Breast epithelium (tissue), 4 donors: ENCODE data around the gene TPRA1. TPM values are rescaled to one million over a fixed set of nuclear protein-coding genes. Genes with fewer than 3 reads are reported as not detected.

Experiments
- DNase-seq, 2 donors: peaks; one replicate each; pipeline ENCODE4 v3.0.0-alpha.2; 2019; ENCODE audit warnings: low spot score in 2 of 2
- H3K27ac ChIP-seq, 2 donors: fragments of 200-600 bp; sonication (generic) in 1 of 2; one replicate each; pipeline ENCODE4 v1.5.1; 2016 to 2019; ENCODE audit warnings: mild to moderate bottlenecking in 1 of 2
- H3K27me3 ChIP-seq, 2 donors: fragments of 200-600 bp; sonication (generic) in 1 of 2; one replicate each; pipeline versions ENCODE4 v1.5.1 to v1.6.0; 2017 to 2019; ENCODE audit warnings: control low read depth in 1 of 2, mild to moderate bottlenecking in 1 of 2
- H3K36me3 ChIP-seq: fragments of 200-600 bp; one replicate; pipeline ENCODE4 v1.5.1; 2019
- H3K4me1 ChIP-seq, 2 donors: fragments of 200-600 bp; sonication (generic); one replicate each; pipeline ENCODE4 v1.5.1; 2016 to 2019; ENCODE audit warnings: control low read depth in 1 of 2
- H3K4me3 ChIP-seq, 3 donors: fragments of 200-600 bp; sonication (generic); 1 replicate in 2 of 3; 2 replicates in 1 of 3; pipeline ENCODE4 v1.5.1; 2016 to 2019; ENCODE audit warnings: mild to moderate bottlenecking in 3 of 3, moderate library complexity in 2 of 3
- H3K9me3 ChIP-seq, 2 donors: fragments of 200-600 bp; sonication (generic) in 1 of 2; one replicate each; pipeline ENCODE4 v1.5.1; 2016 to 2019; ENCODE audit warnings: control low read depth in 1 of 2
- CTCF ChIP-seq, 3 donors: fragments of 450-650 bp; IDR thresholded peaks; one replicate each; pipeline ENCODE4 v1.5.1; 2016 to 2017; ENCODE audit warnings: antibody characterized with exemption in 3 of 3, mild to moderate bottlenecking in 3 of 3, moderate library complexity in 3 of 3
- POLR2A ChIP-seq: fragments of 450-650 bp; IDR thresholded peaks from one replicate; pipeline ENCODE4 v1.6.1; 2016; ENCODE audit warnings: antibody characterized with exemption, mild to moderate bottlenecking, moderate library complexity
- POLR2AphosphoS5 ChIP-seq, 3 donors: sonication (generic); formaldehyde crosslinking; IDR thresholded peaks; one replicate each; pipeline ENCODE4 v1.6.1; 2017; ENCODE audit warnings: antibody characterized with exemption in 3 of 3
- intact Hi-C: fragments of 100-400 bp; cut with DNase I; formaldehyde crosslinking; loops from one replicate; pipeline ENCODE4 v1.15.1; 2023; ENCODE audit warnings: low total_unique reads
- total RNA-seq, 3 donors: library from RNA; depleted of rRNA; stranded (reverse); fragments of >200 nt; gene quantifications; one replicate each; pipeline ENCODE4 v1.1.0, GENCODE V29; 2016

TPRA1 gene
- total RNA-seq, 3 donors from 2014 or later = 32.1 to 49.0 (median 39.8) TPM

DNA sequence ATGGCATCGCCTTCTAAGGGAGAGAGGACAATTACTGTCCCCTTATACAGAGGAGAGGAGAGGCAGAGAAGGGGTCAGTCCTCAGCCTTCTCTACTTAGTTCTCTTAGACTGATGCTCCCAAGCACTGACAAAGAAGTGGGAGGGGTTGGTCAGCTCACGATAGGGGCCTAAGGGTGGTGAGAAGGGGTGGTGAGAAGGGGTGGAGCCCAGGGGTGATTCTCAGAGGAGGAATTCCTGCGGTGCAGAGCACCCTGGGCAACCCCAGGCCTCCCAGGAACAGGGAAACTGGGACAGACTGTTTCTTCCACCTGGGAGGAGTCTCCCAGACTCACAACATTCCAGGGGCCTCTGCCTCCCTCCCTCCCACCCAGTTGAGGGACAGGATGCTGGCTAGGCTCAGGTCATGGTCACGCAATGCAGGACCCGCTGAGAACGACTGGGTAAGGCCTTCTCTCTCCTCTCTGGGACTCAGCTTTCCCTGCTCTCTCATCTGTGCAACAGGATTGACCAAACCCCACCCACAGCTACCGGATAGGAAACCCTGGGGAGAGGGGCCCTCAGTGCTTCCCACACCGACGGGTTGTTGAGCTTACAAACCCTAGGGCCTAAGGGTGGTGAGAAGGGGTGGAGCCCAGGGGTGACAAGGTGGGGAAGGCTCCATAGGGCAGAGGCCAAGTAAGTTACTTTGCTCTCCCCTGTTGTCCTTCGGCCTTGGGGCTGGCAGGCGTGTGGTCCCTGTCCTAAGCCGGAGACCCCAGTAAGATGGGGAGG lies 1.5 kb downstream of the TPRA1 start:
- Histone ChIP-seq H3K36me3 (no peaks in the 10 kb centered on the region), H3K27me3 (no peaks in the 10 kb centered on the region), H3K4me3 (peak overlapping the region; percentile 90 to 98 (median 94)), H3K9me3 (no peaks in the 10 kb centered on the region), H3K4me1 (peaks cover 14% of the 10 kb centered on the region in 2 donors), H3K27ac (peak overlapping the region; percentile 92 to 97)
- TF ChIP-seq POLR2AphosphoS5 (IDR thresholded peaks at IDR 0.05) = no peak
- no peak for TF ChIP-seq CTCF (IDR thresholded peaks at IDR 0.05)
- TF ChIP-seq POLR2A = no peak
- DNase-seq = no peak
- intact Hi-C loops = loop anchor here (5.0 kb wide), 1 partner anchor 298 kb away; no protein-coding TSS in a partner anchor

GRCh38 chr3:127587876-127588275 lies 2.7 kb downstream of the TPRA1 start:
- Histone ChIP-seq H3K4me1 (peaks cover 14% of the 10 kb centered on the region in 2 donors), H3K27ac (peak overlapping the region in 1 of 2 donors; percentile 45), H3K27me3 (no peaks in the 10 kb centered on the region), H3K36me3 (no peaks in the 10 kb centered on the region), H3K4me3 (no peak overlapping the region), H3K9me3 (no peaks in the 10 kb centered on the region)
- intact Hi-C loops = loop anchor here (5.0 kb wide), 1 partner anchor 299 kb away; no protein-coding TSS in a partner anchor
- DNase-seq = no peak
- no peak for TF ChIP-seq POLR2AphosphoS5 (IDR thresholded peaks at IDR 0.05)
- no peak for TF ChIP-seq POLR2A
- TF ChIP-seq CTCF (IDR thresholded peaks at IDR 0.05) = no peak

GRCh38 chr3:127585813-127586413 lies 4.6 kb downstream of the TPRA1 start:
- H3K9me3 ChIP-seq = no peaks in the 10 kb centered on the region
- no peak overlapping the region for H3K27ac ChIP-seq
- peaks cover 7 to 10% of the 10 kb centered on the region in 2 donors for H3K4me1 ChIP-seq
- TF ChIP-seq CTCF (IDR thresholded peaks at IDR 0.05) = no peak
- TF ChIP-seq POLR2AphosphoS5 (IDR thresholded peaks at IDR 0.05) = no peak
- DNase-seq = no peak
- H3K27me3 ChIP-seq = no peaks in the 10 kb centered on the region
- H3K36me3 ChIP-seq = no peaks in the 10 kb centered on the region
- H3K4me3 ChIP-seq = no peak overlapping the region
- intact Hi-C loops = loop anchor here (5.0 kb wide), 1 partner anchor 301 kb away; no protein-coding TSS in a partner anchor

GRCh38 chr3:127585163-127585812 lies 5.2 kb downstream of the TPRA1 start:
- Histone ChIP-seq H3K4me3 (no peak overlapping the region), H3K36me3 (no peaks in the 10 kb centered on the region), H3K27me3 (no peaks in the 10 kb centered on the region), H3K27ac (no peak overlapping the region), H3K9me3 (no peaks in the 10 kb centered on the region), H3K4me1 (peaks cover 7 to 9% of the 10 kb centered on the region in 2 donors)
- TF ChIP-seq POLR2AphosphoS5 (IDR thresholded peaks at IDR 0.05) (no peak), CTCF (IDR thresholded peaks at IDR 0.05) (no peak), POLR2A (no peak)
- no peak for DNase-seq
- intact Hi-C loops = loop anchor here (5.0 kb wide), 1 partner anchor 302 kb away; no protein-coding TSS in a partner anchor
